ENCODE data around the gene AFMID.

GRCh38 chr17:78232859-78233173 is 45.7 kb downstream of the AFMID start:
- TF ChIP-seq CTCF (conservative IDR thresholded peaks at IDR 0.05 in 1 of 2, IDR thresholded peaks at IDR 0.05 in 1 of 2; ENCODE audit: extremely low read depth in 1 of 2, insufficient read depth in 1 of 2, low read depth in 1 of 2, low read length in 2 of 2): no peak
- no peak for TF ChIP-seq EZH2 (IDR thresholded peaks at IDR 0.05; ENCODE audit: borderline replicate concordance, low read length)
